ENCODE measurements around the gene SF3B3.
"Not testable (repeated sequence)": the region's sequence is repeated elsewhere in the genome, so short reads cannot be mapped to it uniquely, and the experiment has no call there.

SF3B3 gene

GRCh38 chr16:70569752-70570151 lies 46.1 kb downstream of the SF3B3 start:
- DNase-seq, result no peak

DNA sequence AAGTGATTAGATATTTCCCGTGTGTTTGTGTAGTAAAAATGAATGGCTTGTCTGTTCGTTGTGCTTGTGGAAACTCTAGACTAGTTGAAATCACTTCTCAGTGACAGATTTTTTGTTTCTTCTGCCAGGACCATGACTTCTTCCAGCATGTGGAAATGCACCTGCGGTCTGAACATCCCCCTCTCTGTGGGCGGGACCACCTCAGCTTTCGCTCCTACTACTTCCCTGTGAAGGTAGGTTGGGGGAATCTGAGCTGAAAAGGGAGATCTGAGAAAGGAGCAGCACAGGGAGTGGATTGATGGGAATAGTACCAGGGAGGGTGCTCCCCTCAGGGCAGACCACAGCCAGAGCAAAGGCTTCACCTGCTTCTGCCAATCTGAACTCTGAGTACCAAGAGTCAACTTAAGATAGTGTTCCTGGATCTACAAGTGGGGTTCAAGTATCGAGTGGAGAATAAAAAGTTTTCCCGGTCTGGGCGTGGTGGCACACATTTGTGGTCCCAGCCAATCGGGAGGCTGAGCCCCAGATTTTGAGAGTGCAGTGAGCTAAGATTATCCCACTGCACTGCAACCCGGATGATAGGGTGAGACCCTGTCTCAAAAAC lies 47.5 kb downstream of the SF3B3 start:
- no peak for DNase-seq

GRCh38 chr16:70571623-70572022 lies 48.0 kb downstream of the SF3B3 start:
- no peak for DNase-seq

DNA sequence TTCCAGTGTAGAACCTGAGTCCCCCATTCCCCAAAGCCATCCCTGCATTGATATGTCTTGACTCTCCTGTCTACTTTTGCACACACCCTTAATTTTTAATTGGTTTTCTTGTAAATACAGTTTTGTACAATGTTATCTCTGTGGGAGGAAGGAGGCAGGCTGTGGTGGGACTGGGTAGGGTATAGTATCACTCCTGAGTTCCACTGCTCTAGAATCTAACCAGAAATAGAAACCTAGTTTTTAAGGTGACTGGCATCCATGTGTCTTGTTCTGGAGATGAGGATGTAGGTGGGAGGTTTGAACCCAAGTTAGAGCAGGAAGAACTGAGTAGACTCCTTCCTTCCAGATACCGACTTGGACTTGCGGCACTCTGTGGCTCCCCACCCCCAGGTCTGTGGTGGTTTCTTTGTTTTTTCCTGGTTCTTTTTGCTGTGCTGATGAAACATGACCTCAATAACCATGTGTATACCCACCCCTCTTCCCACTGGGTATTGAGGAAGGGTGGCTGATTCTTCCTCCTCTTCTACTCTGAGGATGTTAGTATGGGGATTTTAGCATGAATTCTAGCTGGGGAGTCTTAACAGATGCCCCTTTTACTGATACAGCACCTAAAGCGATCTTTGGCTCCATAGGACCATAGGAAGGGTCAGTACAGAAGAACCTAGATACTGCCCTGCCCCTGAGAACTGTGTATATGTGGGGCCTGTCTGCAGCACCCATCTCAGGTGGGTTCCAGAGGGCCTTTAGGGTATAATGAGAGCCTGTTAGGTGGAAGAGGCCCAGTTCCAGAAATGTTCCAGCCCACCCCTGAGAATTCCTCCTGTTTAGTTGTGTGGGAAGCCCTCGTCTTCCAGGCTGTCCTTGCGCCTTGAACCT lies 48.7 kb downstream of the SF3B3 start:
- no peak for DNase-seq

DNA sequence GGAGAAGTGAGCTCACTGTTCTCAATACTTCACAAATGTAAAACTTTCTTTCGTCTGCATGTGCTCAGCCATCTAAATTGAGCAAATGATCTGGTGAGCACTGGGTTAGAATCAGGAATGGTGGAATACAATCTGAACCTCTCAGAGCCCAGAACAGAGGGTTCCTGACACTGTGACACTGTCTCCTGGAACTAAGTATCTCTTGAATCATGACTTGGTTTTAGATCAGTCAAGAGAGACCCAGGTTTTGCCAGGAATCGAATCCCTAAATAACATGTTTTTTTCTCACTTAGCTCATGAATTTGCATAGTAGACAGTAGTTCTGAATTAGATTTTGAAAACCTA lies 49.3 kb downstream of the SF3B3 start:
- DNase-seq, result no peak

DNA sequence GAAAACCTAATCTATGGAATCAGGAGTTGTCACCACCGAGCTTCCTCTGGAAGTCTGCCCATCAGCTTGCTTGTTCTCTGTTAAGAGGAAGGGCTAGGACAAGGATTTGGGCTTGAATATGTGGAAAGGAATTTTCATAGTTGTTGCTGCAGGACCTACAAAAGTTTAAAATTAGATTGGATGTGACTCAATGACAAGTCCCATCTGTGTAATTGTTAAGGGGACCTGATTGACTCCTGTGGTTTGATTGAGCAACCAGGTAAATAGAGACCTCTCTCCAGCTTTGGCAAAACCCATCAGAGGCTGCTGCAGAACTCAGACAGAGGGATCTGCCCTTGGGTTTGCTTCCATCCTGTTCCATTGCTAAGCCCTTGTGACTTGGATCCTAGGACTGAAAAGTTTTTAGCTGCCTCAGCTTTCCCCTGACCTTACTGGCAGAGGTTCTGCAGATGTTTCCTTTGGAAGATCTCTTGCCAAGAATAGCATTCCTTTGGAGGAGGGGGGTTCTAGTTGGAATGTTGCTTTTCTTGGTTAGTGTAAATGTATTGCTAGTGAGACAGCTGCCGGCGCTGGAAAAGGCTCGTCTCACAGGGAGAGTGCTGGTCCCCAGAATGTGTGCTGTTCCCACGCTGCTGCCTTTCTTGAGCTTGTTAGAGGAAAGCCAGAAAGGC lies 50.0 kb downstream of the SF3B3 start:
- DNase-seq, result no peak

DNA sequence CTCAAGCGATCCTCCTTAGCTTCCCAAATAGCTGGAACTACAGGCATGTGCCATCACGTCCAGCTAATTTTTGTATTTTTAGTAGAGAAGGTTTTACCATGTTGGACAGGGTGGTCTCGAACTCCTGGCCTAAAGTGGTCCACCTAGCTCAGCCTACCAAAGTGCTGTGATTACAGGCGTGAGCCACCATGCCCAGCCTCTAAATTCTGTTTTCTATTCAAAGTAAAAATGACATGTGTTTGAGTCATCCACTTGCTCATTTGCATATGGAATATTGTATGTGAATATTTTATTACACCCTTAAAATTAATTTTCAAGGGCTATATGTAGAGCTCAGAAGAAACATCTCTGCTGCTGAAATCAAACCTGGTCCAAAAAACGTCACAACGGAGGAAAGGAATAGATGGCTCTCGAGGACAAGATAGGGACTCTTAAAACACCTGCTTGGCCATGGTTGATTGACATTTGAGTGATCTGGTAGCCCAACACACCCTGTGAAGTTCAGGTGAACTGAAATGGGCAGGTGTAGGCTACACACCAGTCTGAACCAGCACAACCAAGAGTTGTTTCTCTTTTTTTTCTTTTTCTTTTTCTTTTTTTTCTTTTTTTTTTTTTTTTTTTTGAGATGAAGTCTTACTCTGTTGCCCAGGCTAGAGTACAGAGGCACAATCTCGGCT lies 51.1 kb downstream of the SF3B3 start:
- no peak for DNase-seq

- DNase-seq, result no peak
Measured at GRCh38 chr16:70575376-70575775, 51.8 kb downstream of the SF3B3 start.

DNA sequence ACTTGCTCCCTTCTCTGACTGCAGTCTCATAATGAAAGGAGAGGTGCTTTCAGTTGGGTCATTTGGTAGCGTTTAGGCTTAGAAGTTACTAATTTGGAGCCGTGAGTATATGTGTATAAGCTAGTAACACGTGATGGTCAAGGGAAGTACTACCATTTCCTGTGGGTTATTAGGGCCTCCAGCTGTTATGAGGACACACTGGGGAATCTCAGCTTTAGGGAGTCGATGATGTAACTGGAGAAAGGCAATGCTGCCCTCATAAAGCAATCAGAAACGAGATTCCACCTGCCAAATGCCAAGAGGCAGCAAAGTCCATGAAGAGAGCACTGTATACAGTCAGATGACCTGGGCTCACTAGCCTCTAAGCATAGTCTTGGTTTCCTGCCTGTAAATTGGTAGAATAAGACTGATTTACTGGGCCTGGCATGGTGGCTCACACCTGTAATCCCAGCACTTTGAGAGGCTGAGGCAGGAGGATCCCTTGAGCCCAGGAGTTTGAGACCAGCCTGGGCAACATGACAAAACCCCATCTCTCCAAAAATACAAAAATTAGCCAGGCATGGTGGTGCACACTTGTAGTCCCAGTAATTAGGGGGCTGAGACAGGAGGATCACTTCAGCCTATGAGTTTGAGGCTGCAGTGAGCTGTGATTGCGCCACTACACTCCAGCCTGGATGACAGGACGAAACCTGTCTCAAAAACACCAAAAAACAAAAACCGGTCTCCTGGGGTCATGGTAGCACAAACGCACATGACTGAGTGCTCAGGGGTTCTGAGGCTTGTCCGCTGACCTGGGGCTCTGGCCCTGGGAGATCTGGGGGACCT lies 53.0 kb downstream of the SF3B3 start:
- DNase-seq, result peak; percentile 40

DNA sequence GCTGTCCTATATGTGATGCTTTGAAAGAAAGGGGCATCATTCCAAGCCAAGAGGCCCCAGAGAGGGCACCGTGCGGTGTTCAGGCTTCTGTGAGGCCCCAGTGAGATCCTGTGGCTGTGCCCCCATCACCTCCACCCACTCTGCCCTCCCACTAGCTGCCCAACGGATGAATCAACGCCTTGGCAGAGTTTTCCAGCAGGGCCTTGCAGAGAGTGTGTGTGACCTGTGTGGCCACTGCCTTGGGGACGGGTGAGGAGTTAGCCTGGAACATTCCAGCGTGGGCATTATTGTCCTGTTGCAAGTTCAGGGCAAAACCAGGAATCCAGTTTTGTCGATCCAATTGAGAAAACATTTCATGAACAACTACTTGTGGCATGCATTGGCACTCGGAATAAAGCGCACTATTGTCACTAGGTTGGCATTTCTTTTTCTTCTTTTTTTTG lies 53.7 kb downstream of the SF3B3 start:
- DNase-seq, result no peak

DNA sequence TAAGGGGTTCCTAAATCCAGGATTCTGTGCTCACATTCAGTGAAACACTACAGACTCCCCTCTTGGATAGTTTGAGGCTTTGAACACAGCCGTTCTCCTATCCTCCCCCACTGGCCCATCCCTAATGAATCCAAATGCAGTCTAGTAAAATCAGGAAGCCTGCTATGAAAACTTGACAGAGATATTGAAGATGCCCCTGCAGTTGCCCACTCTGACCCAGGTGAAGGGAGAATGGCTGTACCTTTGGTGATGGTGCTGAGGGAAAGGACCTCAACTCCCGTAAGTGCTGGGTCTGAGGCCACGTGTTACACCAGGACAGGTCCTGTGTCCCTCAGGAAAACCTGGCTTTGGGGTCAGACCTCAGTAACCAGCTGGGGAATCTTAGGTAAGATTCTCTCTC lies 54.4 kb downstream of the SF3B3 start:
- DNase-seq, result no peak

GRCh38 chr16:70579248-70579647 lies 55.6 kb downstream of the SF3B3 start:
- no peak for DNase-seq

- DNase-seq, result no peak
Measured at GRCh38 chr16:70579648-70580630, 56.3 kb downstream of the SF3B3 start.

- peak; percentile 39 for DNase-seq
Measured at GRCh38 chr16:70582280-70582978, 58.8 kb downstream of the SF3B3 start.

DNA sequence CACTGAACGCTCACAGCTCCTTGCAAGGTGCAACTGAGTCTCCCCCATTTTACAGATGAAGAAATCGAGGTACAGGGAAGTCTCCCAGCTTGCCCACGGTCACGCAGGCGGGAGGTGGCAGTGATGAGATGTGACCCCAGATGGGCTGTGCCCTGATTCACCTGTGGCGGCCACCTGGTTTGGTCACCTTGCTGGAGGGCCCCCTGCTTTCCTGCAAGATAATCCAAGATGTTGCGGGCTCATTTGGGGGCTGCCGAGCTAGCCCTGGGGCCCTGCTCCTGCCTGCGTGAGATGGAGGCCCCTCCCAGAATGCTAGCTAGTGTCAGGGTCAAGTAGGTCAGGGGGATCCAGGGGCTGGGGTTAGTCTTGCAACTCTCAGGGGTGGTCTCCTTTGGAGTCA lies 63.1 kb downstream of the SF3B3 start:
- no peak for DNase-seq

- DNase-seq, result no peak
Measured at GRCh38 chr16:70588565-70588964, 64.9 kb downstream of the SF3B3 start.

DNA sequence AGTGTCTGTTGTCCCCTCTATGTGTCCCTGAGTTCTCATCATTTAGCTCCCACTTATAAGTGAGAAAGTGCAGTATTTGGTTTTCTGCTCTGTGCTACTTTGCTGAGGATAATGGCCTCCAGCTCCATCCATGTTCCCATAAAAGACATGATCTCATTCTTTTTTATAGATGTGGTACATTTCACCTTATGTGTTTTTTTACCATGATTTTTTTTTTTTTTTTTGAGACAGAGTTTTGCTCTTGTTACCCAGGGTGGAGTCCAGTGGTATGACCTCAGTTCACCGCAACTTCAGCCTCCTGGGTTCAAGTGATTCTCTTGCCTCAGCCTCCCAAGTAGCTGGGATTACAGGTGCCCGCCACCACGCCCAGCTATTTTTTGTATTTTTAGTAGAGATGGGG lies 65.8 kb downstream of the SF3B3 start:
- not testable (repeated sequence) for DNase-seq

DNA sequence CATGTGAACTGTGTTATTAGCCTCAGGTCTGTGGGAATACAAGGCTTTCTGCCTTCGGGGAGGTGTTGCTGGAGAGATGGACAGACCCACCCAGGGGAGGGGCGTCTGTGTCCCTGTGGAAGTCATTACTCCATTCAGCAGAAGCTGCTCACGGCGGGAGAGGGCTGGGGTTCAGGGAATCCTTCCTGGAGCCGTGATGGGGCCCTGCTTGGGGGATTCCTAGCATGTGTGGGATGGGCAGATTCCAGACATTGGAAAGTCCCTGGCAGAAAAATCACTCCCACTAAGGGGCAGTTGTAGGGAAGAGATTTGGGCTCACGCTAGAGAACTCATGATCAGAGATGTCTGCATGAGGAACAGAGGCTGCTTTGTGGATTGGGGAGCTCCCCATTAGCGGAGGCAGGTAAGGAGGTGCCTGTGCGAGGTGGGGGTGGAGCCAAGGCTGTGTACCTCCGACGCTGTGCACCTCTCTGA lies 66.4 kb downstream of the SF3B3 start:
- no peak for DNase-seq

DNA sequence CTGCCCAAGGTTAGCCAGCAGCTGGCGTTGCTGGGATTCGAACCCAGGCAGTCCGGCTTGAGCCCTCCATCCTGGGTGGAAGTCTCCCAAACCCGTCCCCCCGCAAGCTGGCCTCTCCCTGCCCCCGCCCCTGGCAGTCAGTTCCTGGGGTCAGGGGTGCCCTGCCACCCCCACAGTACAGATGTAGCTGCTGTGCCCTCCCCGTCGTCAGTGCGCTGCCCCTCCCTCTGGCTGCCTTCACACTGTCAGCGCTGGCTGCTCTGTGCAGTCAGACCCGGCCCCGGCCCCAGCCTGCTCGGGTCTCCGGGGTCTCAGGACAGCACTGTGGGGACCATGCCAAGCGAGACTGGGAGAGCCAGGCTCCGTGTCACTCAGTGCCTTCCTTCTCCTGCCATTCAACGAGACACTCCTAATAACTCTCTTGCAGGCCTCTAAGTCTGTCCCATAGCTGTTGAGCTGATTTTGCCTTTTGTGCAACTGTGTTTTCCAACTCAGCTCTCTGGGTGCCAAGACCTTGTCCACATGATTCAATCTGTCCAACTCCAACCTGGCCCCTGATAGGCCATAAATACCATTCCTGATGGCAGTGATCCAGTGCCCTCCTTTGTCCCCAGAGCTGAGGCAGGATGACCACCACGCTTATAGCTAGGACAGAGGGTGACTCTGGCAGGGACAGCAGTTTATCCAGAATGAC lies 67.3 kb downstream of the SF3B3 start:
- no peak for DNase-seq

DNA sequence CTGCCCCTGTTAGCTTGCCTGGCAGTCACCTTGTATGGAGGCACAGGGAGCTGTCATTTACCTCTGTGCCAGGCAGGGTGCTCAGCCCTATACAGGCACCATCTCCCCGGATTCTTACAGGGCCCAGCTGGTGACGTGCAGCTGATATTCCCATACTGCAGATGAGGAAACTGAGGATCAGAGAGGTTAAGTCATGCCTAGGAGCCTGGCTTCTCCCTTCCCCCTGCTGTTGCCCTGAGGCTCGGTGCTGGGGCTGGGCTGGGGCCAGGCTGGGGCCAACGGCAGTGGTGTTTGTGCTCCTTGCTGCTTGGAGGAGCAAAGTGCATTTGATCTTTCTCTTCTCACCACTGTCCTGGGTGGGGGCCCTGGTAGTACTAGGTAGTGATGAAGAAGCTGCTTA lies 68.0 kb downstream of the SF3B3 start:
- DNase-seq, result no peak
